ENCODE results near the gene DAB2IP.

The DAB2IP gene

GRCh38 chr9:121801579-121801978 lies 150.1 kb downstream of the DAB2IP start:
- Histone ChIP-seq H3K27ac (ENCODE audit: insufficient read depth, low read length, poor library complexity, severe bottlenecking) (no peak overlapping the region), H3K4me1 (ENCODE audit: control insufficient read depth, insufficient read depth, low read length, poor library complexity, severe bottlenecking) (no peaks in the 10 kb centered on the region), H3K4me3 (ENCODE audit: insufficient read depth, low read depth, low read length, poor library complexity, severe bottlenecking) (no peak overlapping the region), H3K36me3 (ENCODE audit: control insufficient read depth, insufficient read depth, low read length) (no peaks in the 10 kb centered on the region), H3K27me3 (replicated peaks; ENCODE audit: control insufficient read depth, insufficient read depth, low read length, poor library complexity, severe bottlenecking) (no peaks in the 10 kb centered on the region), H3K9me3 (ENCODE audit: control insufficient read depth, low read length) (no peaks in the 10 kb centered on the region)
- no peak for DNase-seq

- Histone ChIP-seq H3K27me3 (replicated peaks; ENCODE audit: control insufficient read depth, insufficient read depth, low read length, poor library complexity, severe bottlenecking) (no peaks in the 10 kb centered on the region), H3K4me3 (ENCODE audit: insufficient read depth, low read depth, low read length, poor library complexity, severe bottlenecking) (no peak overlapping the region), H3K27ac (ENCODE audit: insufficient read depth, low read length, poor library complexity, severe bottlenecking) (no peak overlapping the region), H3K36me3 (ENCODE audit: control insufficient read depth, insufficient read depth, low read length) (no peaks in the 10 kb centered on the region), H3K9me3 (ENCODE audit: control insufficient read depth, low read length) (no peaks in the 10 kb centered on the region), H3K4me1 (ENCODE audit: control insufficient read depth, insufficient read depth, low read length, poor library complexity, severe bottlenecking) (no peaks in the 10 kb centered on the region)
- DNase-seq = no peak
Observed at GRCh38 chr9:121802753-121803152, 151.3 kb downstream of the DAB2IP start.

- H3K27ac ChIP-seq (ENCODE audit: insufficient read depth, low read length, poor library complexity, severe bottlenecking) = no peak overlapping the region
- no peaks in the 10 kb centered on the region for H3K9me3 ChIP-seq (ENCODE audit: control insufficient read depth, low read length)
- H3K4me3 ChIP-seq (ENCODE audit: insufficient read depth, low read depth, low read length, poor library complexity, severe bottlenecking) = no peak overlapping the region
- no peaks in the 10 kb centered on the region for H3K4me1 ChIP-seq (ENCODE audit: control insufficient read depth, insufficient read depth, low read length, poor library complexity, severe bottlenecking)
- no peak for DNase-seq
- H3K27me3 ChIP-seq (replicated peaks; ENCODE audit: control insufficient read depth, insufficient read depth, low read length, poor library complexity, severe bottlenecking) = no peaks in the 10 kb centered on the region
- H3K36me3 ChIP-seq (ENCODE audit: control insufficient read depth, insufficient read depth, low read length) = no peaks in the 10 kb centered on the region
Observed at GRCh38 chr9:121807069-121807822, 155.8 kb downstream of the DAB2IP start.

DNA sequence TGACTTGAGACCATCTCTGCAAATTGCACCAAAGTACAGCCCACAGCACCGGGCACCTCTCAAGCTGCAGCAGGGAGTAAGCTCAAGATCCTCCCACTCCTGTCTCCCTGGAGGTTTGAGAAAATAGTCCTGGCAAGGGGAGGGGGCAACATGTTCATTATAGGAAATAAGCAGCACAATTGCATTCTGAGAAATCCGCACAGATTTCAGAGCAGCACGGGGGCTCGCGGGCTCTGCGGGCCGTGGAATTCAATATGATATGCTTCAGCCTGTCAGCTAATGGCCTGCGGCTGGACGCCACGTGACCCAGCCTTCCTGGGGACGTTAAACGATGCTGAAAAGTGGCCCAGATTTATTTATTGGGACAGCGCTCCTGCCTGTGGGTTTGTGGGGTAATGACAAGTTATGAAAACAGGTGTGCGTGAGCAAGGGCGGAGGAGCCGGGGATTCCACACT lies 156.4 kb downstream of the DAB2IP start:
- Histone ChIP-seq H3K27ac (ENCODE audit: insufficient read depth, low read length, poor library complexity, severe bottlenecking) (no peak overlapping the region), H3K4me3 (ENCODE audit: insufficient read depth, low read depth, low read length, poor library complexity, severe bottlenecking) (no peak overlapping the region), H3K36me3 (ENCODE audit: control insufficient read depth, insufficient read depth, low read length) (no peaks in the 10 kb centered on the region), H3K27me3 (replicated peaks; ENCODE audit: control insufficient read depth, insufficient read depth, low read length, poor library complexity, severe bottlenecking) (no peaks in the 10 kb centered on the region), H3K9me3 (ENCODE audit: control insufficient read depth, low read length) (no peaks in the 10 kb centered on the region), H3K4me1 (ENCODE audit: control insufficient read depth, insufficient read depth, low read length, poor library complexity, severe bottlenecking) (no peaks in the 10 kb centered on the region)
- no peak for DNase-seq

GRCh38 chr9:121808781-121809180 lies 157.3 kb downstream of the DAB2IP start:
- Histone ChIP-seq H3K36me3 (ENCODE audit: control insufficient read depth, insufficient read depth, low read length) (no peaks in the 10 kb centered on the region), H3K27ac (ENCODE audit: insufficient read depth, low read length, poor library complexity, severe bottlenecking) (no peak overlapping the region), H3K4me3 (ENCODE audit: insufficient read depth, low read depth, low read length, poor library complexity, severe bottlenecking) (no peak overlapping the region), H3K27me3 (replicated peaks; ENCODE audit: control insufficient read depth, insufficient read depth, low read length, poor library complexity, severe bottlenecking) (no peaks in the 10 kb centered on the region), H3K9me3 (ENCODE audit: control insufficient read depth, low read length) (no peaks in the 10 kb centered on the region), H3K4me1 (ENCODE audit: control insufficient read depth, insufficient read depth, low read length, poor library complexity, severe bottlenecking) (no peaks in the 10 kb centered on the region)
- no peak for DNase-seq

GRCh38 chr9:121809356-121810050 lies 158.1 kb downstream of the DAB2IP start:
- H3K4me1 ChIP-seq (ENCODE audit: control insufficient read depth, insufficient read depth, low read length, poor library complexity, severe bottlenecking) = no peaks in the 10 kb centered on the region
- H3K27me3 ChIP-seq (replicated peaks; ENCODE audit: control insufficient read depth, insufficient read depth, low read length, poor library complexity, severe bottlenecking) = no peaks in the 10 kb centered on the region
- H3K36me3 ChIP-seq (ENCODE audit: control insufficient read depth, insufficient read depth, low read length) = no peaks in the 10 kb centered on the region
- no peak overlapping the region for H3K4me3 ChIP-seq (ENCODE audit: insufficient read depth, low read depth, low read length, poor library complexity, severe bottlenecking)
- no peak overlapping the region for H3K27ac ChIP-seq (ENCODE audit: insufficient read depth, low read length, poor library complexity, severe bottlenecking)
- no peaks in the 10 kb centered on the region for H3K9me3 ChIP-seq (ENCODE audit: control insufficient read depth, low read length)
- no peak for DNase-seq

- Histone ChIP-seq H3K9me3 (ENCODE audit: control insufficient read depth, low read length) (no peaks in the 10 kb centered on the region), H3K27me3 (replicated peaks; ENCODE audit: control insufficient read depth, insufficient read depth, low read length, poor library complexity, severe bottlenecking) (no peaks in the 10 kb centered on the region), H3K27ac (ENCODE audit: insufficient read depth, low read length, poor library complexity, severe bottlenecking) (no peak overlapping the region), H3K4me3 (ENCODE audit: insufficient read depth, low read depth, low read length, poor library complexity, severe bottlenecking) (no peak overlapping the region), H3K4me1 (ENCODE audit: control insufficient read depth, insufficient read depth, low read length, poor library complexity, severe bottlenecking) (no peaks in the 10 kb centered on the region), H3K36me3 (ENCODE audit: control insufficient read depth, insufficient read depth, low read length) (no peaks in the 10 kb centered on the region)
- DNase-seq = no peak
Observed at GRCh38 chr9:121810489-121810888, 159.1 kb downstream of the DAB2IP start.

- Histone ChIP-seq H3K27me3 (replicated peaks; ENCODE audit: control insufficient read depth, insufficient read depth, low read length, poor library complexity, severe bottlenecking) (no peaks in the 10 kb centered on the region), H3K36me3 (ENCODE audit: control insufficient read depth, insufficient read depth, low read length) (no peaks in the 10 kb centered on the region)
- DNase-seq = no peak
Observed at GRCh38 chr9:121811140-121811539, 159.7 kb downstream of the DAB2IP start.

GRCh38 chr9:121811751-121812150 lies 160.3 kb downstream of the DAB2IP start:
- no peaks in the 10 kb centered on the region for H3K36me3 ChIP-seq (ENCODE audit: control insufficient read depth, insufficient read depth, low read length)
- DNase-seq = no peak
- H3K9me3 ChIP-seq (ENCODE audit: control insufficient read depth, low read length) = no peaks in the 10 kb centered on the region
- H3K4me3 ChIP-seq (ENCODE audit: insufficient read depth, low read depth, low read length, poor library complexity, severe bottlenecking) = no peak overlapping the region
- H3K4me1 ChIP-seq (ENCODE audit: control insufficient read depth, insufficient read depth, low read length, poor library complexity, severe bottlenecking) = no peaks in the 10 kb centered on the region
- H3K27me3 ChIP-seq (replicated peaks; ENCODE audit: control insufficient read depth, insufficient read depth, low read length, poor library complexity, severe bottlenecking) = no peaks in the 10 kb centered on the region
- H3K27ac ChIP-seq (ENCODE audit: insufficient read depth, low read length, poor library complexity, severe bottlenecking) = no peak overlapping the region

More at GRCh38 chr9:121811140-121811539, 159.7 kb downstream of the DAB2IP start:
- Histone ChIP-seq H3K4me3 (ENCODE audit: insufficient read depth, low read depth, low read length, poor library complexity, severe bottlenecking) (no peak overlapping the region), H3K9me3 (ENCODE audit: control insufficient read depth, low read length) (no peaks in the 10 kb centered on the region), H3K27ac (ENCODE audit: insufficient read depth, low read length, poor library complexity, severe bottlenecking) (no peak overlapping the region), H3K4me1 (ENCODE audit: control insufficient read depth, insufficient read depth, low read length, poor library complexity, severe bottlenecking) (no peaks in the 10 kb centered on the region)

- no peak overlapping the region for H3K27ac ChIP-seq (ENCODE audit: insufficient read depth, low read length, poor library complexity, severe bottlenecking)
- no peak for DNase-seq
- H3K4me1 ChIP-seq (ENCODE audit: control insufficient read depth, insufficient read depth, low read length, poor library complexity, severe bottlenecking) = no peaks in the 10 kb centered on the region
- H3K9me3 ChIP-seq (ENCODE audit: control insufficient read depth, low read length) = no peaks in the 10 kb centered on the region
- H3K36me3 ChIP-seq (ENCODE audit: control insufficient read depth, insufficient read depth, low read length) = no peaks in the 10 kb centered on the region
- H3K4me3 ChIP-seq (ENCODE audit: insufficient read depth, low read depth, low read length, poor library complexity, severe bottlenecking) = no peak overlapping the region
- H3K27me3 ChIP-seq (replicated peaks; ENCODE audit: control insufficient read depth, insufficient read depth, low read length, poor library complexity, severe bottlenecking) = no peaks in the 10 kb centered on the region
Observed at GRCh38 chr9:121812159-121812735, 160.8 kb downstream of the DAB2IP start.

All from effector memory CD4-positive, alpha-beta T cell (primary cell).